A549 (cell line): Measurements from ENCODE around the gene ORC4. TPM values are rescaled to one million over a fixed set of nuclear protein-coding genes. Genes with fewer than 3 reads are reported as not detected.

Experiments used
- ATAC-seq, 2 experiments: fragments of 200-7000 bp in 1 of 2; fragments of >200 bp in 1 of 2; cut with Nextera tagmentation in 1 of 2; cut with Tn5 transposase in 1 of 2; 3 replicates each; pipeline versions ENCODE4 v1.8.0 to v1.9.1; 2018 to 2020; ENCODE audit warnings: mild to moderate bottlenecking in 1 of 2, moderate library complexity in 1 of 2
- CTCF ChIA-PET: fragments of 300-600 bp; sonication (Branson Sonifier 250); formaldehyde crosslinking; extraction: SDS; loops from one replicate; lab custom pipeline; 2021; ENCODE audit warnings: antibody characterized with exemption, inconsistent platforms; lab: Yijun Ruan, JAX
- POLR2A ChIA-PET: fragments of 350-600 bp; formaldehyde crosslinking; extraction: SDS; loops from one replicate; lab custom pipeline; 2021; ENCODE audit warnings: antibody characterized with exemption, inconsistent platforms; lab: Yijun Ruan, JAX
- DNase-seq, 2 experiments: peaks; one replicate each; pipeline versions ENCODE4 v3.0.0 to v3.0.0-alpha.2; 2011 to 2016; ENCODE audit warnings: low read depth in 1 of 2, low spot score in 1 of 2
- FAIRE-seq: peaks from 2 replicates; lab custom pipeline; 2011; peaks lifted over from hg19 to GRCh38; lab: Jason Lieb, UNC
- H3K27ac ChIP-seq, 2 experiments: fragments of >200 bp; sonication (Bioruptor Twin); formaldehyde crosslinking; 3 replicates each; pipeline ENCODE4 v1.5.1; 2016 to 2017
- H3K4me1 ChIP-seq: fragments of >200 bp; sonication (Bioruptor Twin); formaldehyde crosslinking; 3 replicates; pipeline ENCODE4 v1.6.1; 2016
- H3K4me2 ChIP-seq: fragments of >200 bp; sonication (Bioruptor Twin); formaldehyde crosslinking; 3 replicates; pipeline ENCODE4 v1.6.1; 2016
- H3K4me3 ChIP-seq: fragments of >200 bp; sonication (Bioruptor Twin); formaldehyde crosslinking; 3 replicates; pipeline ENCODE4 v1.5.1; 2016
- H3K9me3 ChIP-seq: fragments of >200 bp; sonication (Bioruptor Twin); formaldehyde crosslinking; 3 replicates; pipeline ENCODE4 v1.6.1; 2016
- ATOH8 ChIP-seq: fragments of 250-450 bp; sonication (Bioruptor Pico); IDR thresholded peaks from 2 replicates; pipeline ENCODE4 v1.5.0; 2020; ENCODE audit warnings: low read depth, mild to moderate bottlenecking, moderate library complexity
- BCL3 ChIP-seq: fragments of >200 bp; sonication (Bioruptor Twin); formaldehyde crosslinking; IDR thresholded peaks from 3 replicates; pipeline ENCODE4 v1.6.1; 2016
- CBX8 ChIP-seq: fragments of 200-600 bp; sonication (generic); IDR thresholded peaks from 2 replicates; pipeline ENCODE4 v1.6.1; 2016
- EP300 ChIP-seq, 2 experiments: fragments of >200 bp; sonication (Bioruptor Twin); formaldehyde crosslinking; IDR thresholded peaks; 2 replicates in 1 of 2; 3 replicates in 1 of 2; pipeline ENCODE4 v1.6.1; 2016 to 2017
- FOSL2 ChIP-seq, 2 experiments: fragments of 450-650 bp in 1 of 2; fragments of >200 bp in 1 of 2; sonication (Bioruptor Twin) in 1 of 2; formaldehyde crosslinking; IDR thresholded peaks; 2 replicates each; pipeline versions ENCODE4 v1.5.0 to v1.6.1; 2016 to 2020; ENCODE audit warnings: mild to moderate bottlenecking in 1 of 2, moderate library complexity in 1 of 2
- FOXS1 ChIP-seq: fragments of 250-450 bp; sonication (Bioruptor Pico); IDR thresholded peaks from 2 replicates; pipeline ENCODE4 v1.5.0; 2020; ENCODE audit warnings: mild to moderate bottlenecking, moderate library complexity
- KDM5A ChIP-seq: fragments of 200-600 bp; sonication (generic); IDR thresholded peaks from 2 replicates; pipeline ENCODE4 v1.6.1; 2016; ENCODE audit warnings: antibody characterized with exemption, mild to moderate bottlenecking
- MAFK ChIP-seq: fragments of 450-650 bp; IDR thresholded peaks from 2 replicates; pipeline ENCODE4 v1.6.1; 2014; ENCODE audit not compliant: partially characterized antibody
- MYC ChIP-seq: IDR thresholded peaks from 2 replicates; pipeline ENCODE4 v1.6.1; 2012; ENCODE audit warnings: mild to moderate bottlenecking, inconsistent platforms, low read length, improper control_type of control experiment, borderline replicate concordance
- POLR2A ChIP-seq: IDR thresholded peaks from 2 replicates; pipeline ENCODE4 v1.6.1; 2012; ENCODE audit warnings: mild to moderate bottlenecking, low read length
- POLR2AphosphoS2 ChIP-seq: conservative IDR thresholded peaks from 2 replicates; pipeline ENCODE4 v1.6.1; 2012; ENCODE audit warnings: low read length, improper control_type of control experiment, inconsistent platforms
- RFX5 ChIP-seq: fragments of 450-650 bp; IDR thresholded peaks from 2 replicates; pipeline ENCODE4 v1.7.1; 2014; ENCODE audit warnings: antibody characterized with exemption, mild to moderate bottlenecking, moderate library complexity
- RNF2 ChIP-seq: fragments of 200-600 bp; sonication (generic); IDR thresholded peaks from 2 replicates; pipeline ENCODE4 v1.6.1; 2016; ENCODE audit warnings: low read depth, mild to moderate bottlenecking, antibody characterized with exemption, moderate library complexity, borderline replicate concordance
- SMC3 ChIP-seq: fragments of >200 bp; sonication (Bioruptor Twin); formaldehyde crosslinking; IDR thresholded peaks from 3 replicates; pipeline ENCODE4 v1.6.1; 2018; ENCODE audit warnings: inconsistent platforms
- ZFP36 ChIP-seq: fragments of 450-650 bp; IDR thresholded peaks from 2 replicates; pipeline ENCODE4 v1.6.1; 2014; ENCODE audit warnings: borderline replicate concordance; ENCODE audit not compliant: partially characterized antibody
- WGBS: methylation state at CpG from one replicate; pipeline ENCODE4 v1.1.6; 2017; ENCODE audit errors: missing lambda C conversion rate; 5-methylcytosine and 5-hydroxymethylcytosine counted together
- polyA plus RNA-seq, 4 experiments: library from polyadenylated mRNA; depleted of rRNA in 3 of 4; stranded (reverse); fragments of >200 nt; fragmentation: RNase III in 1 of 4; extraction: RNeasy Plus Mini Kit Qiagen cat#74134 plus additional on column Dnase treatment in 1 of 4; gene quantifications; 2 replicates in 3 of 4; 3 replicates in 1 of 4; pipeline ENCODE4 v1.2.3, GENCODE V29; 2011 to 2017
- TF ChIP-seq, protein P1 (sequence below): fragments of 450-650 bp; IDR thresholded peaks from 2 replicates; pipeline ENCODE4 v1.6.1; 2014; ENCODE audit warnings: antibody characterized with exemption
- TF ChIP-seq, protein P2 (sequence below): fragments of 200-600 bp; sonication (generic); IDR thresholded peaks from 2 replicates; pipeline ENCODE4 v1.6.1; 2016; ENCODE audit warnings: antibody characterized with exemption, mild to moderate bottlenecking, moderate library complexity
- TF ChIP-seq, protein P3 (sequence below): fragments of 250-450 bp; sonication (Bioruptor Pico); IDR thresholded peaks from 2 replicates; pipeline ENCODE4 v1.5.0; 2021; ENCODE audit warnings: mild to moderate bottlenecking, moderate library complexity, borderline replicate concordance
- TF ChIP-seq, protein P4 (sequence below): IDR thresholded peaks from 2 replicates; pipeline ENCODE4 v1.6.1; 2012

Gene ORC4
- polyA plus RNA-seq, 2 of the 4 experiments (the other 2 are of a cell fraction), result 38.5 to 99.1 TPM

- no peak for ATAC-seq
- DNase-seq, result no peak
- ChIA-PET POLR2A (no interaction called here), CTCF (interaction anchor here (0.6 kb wide), 1 partner anchor 1608 kb away, joined by 3 read pairs; no protein-coding TSS in a partner anchor)
- TF ChIP-seq ATOH8 (CRISPR knock-in tag), result no peak
- WGBS, result 80% methylated on average over 3 of the region's 3 CpGs
- Histone ChIP-seq H3K4me3 (no peak overlapping the region), H3K4me2 (no peak overlapping the region), H3K27ac (no peak overlapping the region), H3K9me3 (no peaks in the 10 kb centered on the region), H3K4me1 (no peaks in the 10 kb centered on the region)
- no peak for FAIRE-seq
These were observed 131.9 kb downstream of the ORC4 start for GRCh38 chr2:147888680-147889079.

- Histone ChIP-seq H3K4me3 (no peak overlapping the region), H3K9me3 (no peaks in the 10 kb centered on the region), H3K4me2 (no peak overlapping the region), H3K4me1 (no peaks in the 10 kb centered on the region), H3K27ac (no peak overlapping the region)
- WGBS, result 93% methylated on average over 2 of the region's 2 CpGs
- TF ChIP-seq POLR2A (no peak), POLR2AphosphoS2 (no peak), CBX8 (no peak), RFX5 (no peak), FOSL2 (IDR thresholded peaks at IDR 0.05) (no peak), FOSL2 (CRISPR knock-in tag; IDR thresholded peaks at IDR 0.05) (no peak)
- TF ChIP-seq, protein P1, sequence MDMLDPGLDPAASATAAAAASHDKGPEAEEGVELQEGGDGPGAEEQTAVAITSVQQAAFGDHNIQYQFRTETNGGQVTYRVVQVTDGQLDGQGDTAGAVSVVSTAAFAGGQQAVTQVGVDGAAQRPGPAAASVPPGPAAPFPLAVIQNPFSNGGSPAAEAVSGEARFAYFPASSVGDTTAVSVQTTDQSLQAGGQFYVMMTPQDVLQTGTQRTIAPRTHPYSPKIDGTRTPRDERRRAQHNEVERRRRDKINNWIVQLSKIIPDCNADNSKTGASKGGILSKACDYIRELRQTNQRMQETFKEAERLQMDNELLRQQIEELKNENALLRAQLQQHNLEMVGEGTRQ, result no peak
- TF ChIP-seq, protein P2, sequence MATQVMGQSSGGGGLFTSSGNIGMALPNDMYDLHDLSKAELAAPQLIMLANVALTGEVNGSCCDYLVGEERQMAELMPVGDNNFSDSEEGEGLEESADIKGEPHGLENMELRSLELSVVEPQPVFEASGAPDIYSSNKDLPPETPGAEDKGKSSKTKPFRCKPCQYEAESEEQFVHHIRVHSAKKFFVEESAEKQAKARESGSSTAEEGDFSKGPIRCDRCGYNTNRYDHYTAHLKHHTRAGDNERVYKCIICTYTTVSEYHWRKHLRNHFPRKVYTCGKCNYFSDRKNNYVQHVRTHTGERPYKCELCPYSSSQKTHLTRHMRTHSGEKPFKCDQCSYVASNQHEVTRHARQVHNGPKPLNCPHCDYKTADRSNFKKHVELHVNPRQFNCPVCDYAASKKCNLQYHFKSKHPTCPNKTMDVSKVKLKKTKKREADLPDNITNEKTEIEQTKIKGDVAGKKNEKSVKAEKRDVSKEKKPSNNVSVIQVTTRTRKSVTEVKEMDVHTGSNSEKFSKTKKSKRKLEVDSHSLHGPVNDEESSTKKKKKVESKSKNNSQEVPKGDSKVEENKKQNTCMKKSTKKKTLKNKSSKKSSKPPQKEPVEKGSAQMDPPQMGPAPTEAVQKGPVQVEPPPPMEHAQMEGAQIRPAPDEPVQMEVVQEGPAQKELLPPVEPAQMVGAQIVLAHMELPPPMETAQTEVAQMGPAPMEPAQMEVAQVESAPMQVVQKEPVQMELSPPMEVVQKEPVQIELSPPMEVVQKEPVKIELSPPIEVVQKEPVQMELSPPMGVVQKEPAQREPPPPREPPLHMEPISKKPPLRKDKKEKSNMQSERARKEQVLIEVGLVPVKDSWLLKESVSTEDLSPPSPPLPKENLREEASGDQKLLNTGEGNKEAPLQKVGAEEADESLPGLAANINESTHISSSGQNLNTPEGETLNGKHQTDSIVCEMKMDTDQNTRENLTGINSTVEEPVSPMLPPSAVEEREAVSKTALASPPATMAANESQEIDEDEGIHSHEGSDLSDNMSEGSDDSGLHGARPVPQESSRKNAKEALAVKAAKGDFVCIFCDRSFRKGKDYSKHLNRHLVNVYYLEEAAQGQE, result no peak
- POLR2A ChIA-PET, result no interaction called here
- no peak for DNase-seq
- CTCF ChIA-PET, result no interaction called here
- no peak for FAIRE-seq
- no peak for ATAC-seq
These were observed 134.4 kb downstream of the ORC4 start for GRCh38 chr2:147886136-147886535.

- ATAC-seq (no peak), FAIRE-seq (no peak), DNase-seq (no peak)
- Histone ChIP-seq H3K9me3 (no peaks in the 10 kb centered on the region), H3K4me2 (no peak overlapping the region), H3K4me1 (no peaks in the 10 kb centered on the region), H3K4me3 (no peak overlapping the region), H3K27ac (no peak overlapping the region)
- ChIA-PET POLR2A (no interaction called here), CTCF (no interaction called here)
- TF ChIP-seq SMC3 (no peak), MYC (no peak), ZFP36 (no peak), MAFK (no peak), EP300 (IDR thresholded peaks at IDR 0.05) (no peak), POLR2AphosphoS2 (no peak), RNF2 (no peak), FOXS1 (no peak), BCL3 (no peak), KDM5A (no peak), RFX5 (no peak)
- TF ChIP-seq, protein P3, sequence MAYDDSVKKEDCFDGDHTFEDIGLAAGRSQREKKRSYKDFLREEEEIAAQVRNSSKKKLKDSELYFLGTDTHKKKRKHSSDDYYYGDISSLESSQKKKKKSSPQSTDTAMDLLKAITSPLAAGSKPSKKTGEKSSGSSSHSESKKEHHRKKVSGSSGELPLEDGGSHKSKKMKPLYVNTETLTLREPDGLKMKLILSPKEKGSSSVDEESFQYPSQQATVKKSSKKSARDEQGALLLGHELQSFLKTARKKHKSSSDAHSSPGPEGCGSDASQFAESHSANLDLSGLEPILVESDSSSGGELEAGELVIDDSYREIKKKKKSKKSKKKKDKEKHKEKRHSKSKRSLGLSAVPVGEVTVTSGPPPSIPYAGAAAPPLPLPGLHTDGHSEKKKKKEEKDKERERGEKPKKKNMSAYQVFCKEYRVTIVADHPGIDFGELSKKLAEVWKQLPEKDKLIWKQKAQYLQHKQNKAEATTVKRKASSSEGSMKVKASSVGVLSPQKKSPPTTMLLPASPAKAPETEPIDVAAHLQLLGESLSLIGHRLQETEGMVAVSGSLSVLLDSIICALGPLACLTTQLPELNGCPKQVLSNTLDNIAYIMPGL (CRISPR knock-in tag), result no peak
- TF ChIP-seq, protein P4, sequence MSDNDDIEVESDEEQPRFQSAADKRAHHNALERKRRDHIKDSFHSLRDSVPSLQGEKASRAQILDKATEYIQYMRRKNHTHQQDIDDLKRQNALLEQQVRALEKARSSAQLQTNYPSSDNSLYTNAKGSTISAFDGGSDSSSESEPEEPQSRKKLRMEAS, result no peak
These were observed 135.7 kb downstream of the ORC4 start for GRCh38 chr2:147884830-147885229.
